Esophagus squamous epithelium (tissue), 4 donors: Measurements from ENCODE around the gene TKFC.

Experiments used
- CTCF ChIP-seq, 6 experiments: fragments of 450-650 bp in 4 of 6; fragments of 200-600 bp in 2 of 6; sonication (generic) in 2 of 6; IDR thresholded peaks; one replicate each; pipeline ENCODE4 v1.5.1; 2016 to 2019; ENCODE audit warnings: antibody characterized with exemption in 6 of 6, mild to moderate bottlenecking in 4 of 6, moderate library complexity in 4 of 6
- POLR2A ChIP-seq, 4 donors: fragments of 450-650 bp; IDR thresholded peaks; one replicate each; pipeline ENCODE4 v1.6.1; 2017; ENCODE audit warnings: antibody characterized with exemption in 4 of 4, mild to moderate bottlenecking in 4 of 4, moderate library complexity in 3 of 4

GRCh38 chr11:61361741-61362541 lies 28.9 kb downstream of the TKFC start, which contains the start of the genes CYB561A3 and TMEM138:
- TF ChIP-seq CTCF (IDR thresholded peaks at IDR 0.05) (peak in 1 of 6 experiments; percentile 16), POLR2A (IDR thresholded peaks at IDR 0.05) (peak in 3 of 4 donors; percentile 8 to 84 (median 80))
